H1 (cell line): ENCODE results near the gene SHANK2. TPM values are rescaled to one million over a fixed set of nuclear protein-coding genes. Genes with fewer than 3 reads are reported as not detected.

Experiments
- ASH2L ChIP-seq: fragments of 200-600, 300-600 bp; sonication (generic); IDR thresholded peaks from one replicate; pipeline ENCODE4 v1.7.1; 2017; ENCODE audit warnings: low read length
- ATF3 ChIP-seq: IDR thresholded peaks from 2 replicates; pipeline ENCODE4 v1.6.1; 2011; ENCODE audit warnings: low read depth, mild to moderate bottlenecking, low read length; ENCODE audit not compliant: insufficient read depth
- CHD2 ChIP-seq: IDR thresholded peaks from 2 replicates; pipeline ENCODE4 v1.6.1; 2012; ENCODE audit warnings: low read length, improper control_type of control experiment
- E2F6 ChIP-seq: IDR thresholded peaks from 2 replicates; pipeline ENCODE4 v1.6.1; 2012; ENCODE audit warnings: inconsistent platforms
- EP300 ChIP-seq, 2 experiments: IDR thresholded peaks; 1 replicate in 1 of 2; 2 replicates in 1 of 2; pipeline ENCODE4 v1.6.1; 2011 to 2012; ENCODE audit warnings: low read depth in 2 of 2, low read length in 2 of 2, mild to moderate bottlenecking in 2 of 2, borderline replicate concordance in 1 of 2, inconsistent platforms in 1 of 2, moderate library complexity in 1 of 2
- HDAC6 ChIP-seq: IDR thresholded peaks from one replicate; pipeline ENCODE4 v1.7.1; 2012; ENCODE audit warnings: low read depth, mild to moderate bottlenecking, inconsistent platforms, low read length, moderate library complexity
- NANOG ChIP-seq: IDR thresholded peaks from 2 replicates; pipeline ENCODE4 v1.6.1; 2011; ENCODE audit warnings: low read length, low read depth, mild to moderate bottlenecking, inconsistent platforms; ENCODE audit not compliant: insufficient read depth, poor library complexity, severe bottlenecking
- SUZ12 ChIP-seq: fragments of 200-600 bp; sonication (generic); IDR thresholded peaks from 2 replicates; pipeline ENCODE4 v1.6.1; 2012; ENCODE audit warnings: mild to moderate bottlenecking, inconsistent platforms, low read length, moderate library complexity, mixed read lengths
- polyA plus RNA-seq, 7 experiments: library from polyadenylated mRNA; depleted of rRNA in 3 of 7; stranded (reverse) in 5 of 7; unstranded in 2 of 7; fragments of >200 nt in 5 of 7; fragments of 200-250 nt in 2 of 7; gene quantifications; 1 replicate in 5 of 7; 2 replicates in 1 of 7; 4 replicates in 1 of 7; pipeline versions ENCODE4 v1.2.1 to v1.2.3, GENCODE V29; 2011 to 2013; ENCODE audit warnings: missing spikeins in 2 of 7, mixed read lengths in 2 of 7
- total RNA-seq: library from RNA; stranded (reverse); fragmentation: NEBNext Ultra II Directional; extraction: Animal tissue kit (Norgen Biotek cat#: 25700); gene quantifications from 2 replicates; pipeline ENCODE4 v1.2.1, GENCODE V29; 2021

The SHANK2 gene
- total and polyA plus RNA-seq, 2 of the 8 experiments (the other 6 are each of a cell fraction or from before 2014, with no cell fraction given): 10.1 to 54.2 TPM

- TF ChIP-seq EP300 (IDR thresholded peaks at IDR 0.05; ENCODE audit: borderline replicate concordance in 1 of 2, low read depth in 2 of 2, low read length in 2 of 2): no peak
- no peak for TF ChIP-seq ASH2L
- TF ChIP-seq ATF3: no peak
- TF ChIP-seq HDAC6: no peak
- TF ChIP-seq E2F6: no peak
- no peak for TF ChIP-seq NANOG
- TF ChIP-seq CHD2: no peak
- no peak for TF ChIP-seq SUZ12
Measured at GRCh38 chr11:71282581-71283351, 30.4 kb upstream of the SHANK2 start (continued).
